PFSK-1 (cell line): Measurements from ENCODE around the gene HDAC3.

Source experiments
- FOXP2 ChIP-seq: optimal IDR thresholded peaks from 2 replicates; pipeline ENCODE3; 2011; ENCODE audit warnings: borderline replicate concordance, control low read depth, inconsistent platforms; ENCODE audit not compliant: insufficient read depth; ENCODE audit errors: extremely low read length, extremely low read depth
- POLR2AphosphoS5 ChIP-seq: IDR thresholded peaks from 2 replicates; pipeline ENCODE4 v1.6.1; 2012; ENCODE audit warnings: low read depth, mild to moderate bottlenecking, control low read depth, low read length, moderate library complexity
- SIN3A ChIP-seq: IDR thresholded peaks from 2 replicates; pipeline ENCODE4 v1.6.1; 2012; ENCODE audit warnings: mild to moderate bottlenecking, low read length, moderate library complexity, borderline replicate concordance; ENCODE audit not compliant: insufficient read depth

GRCh38 chr5:141586246-141586645 lies 50.4 kb downstream of the HDAC3 start:
- TF ChIP-seq POLR2AphosphoS5, result no peak
- no peak for TF ChIP-seq FOXP2
- TF ChIP-seq SIN3A, result no peak
